Measurements from ENCODE around the gene PARP12. TPM values are rescaled to one million over a fixed set of nuclear protein-coding genes. Genes with fewer than 3 reads are reported as not detected.

PARP12 gene
- total RNA-seq, 4 donors from 2014 or later = 22.5 to 89.5 (median 50.7) TPM

- no peak overlapping the region for H3K27ac ChIP-seq
- DNase-seq = no peak
- no peaks in the 10 kb centered on the region for H3K36me3 ChIP-seq
- intact Hi-C loops (cut with DNase I; ENCODE audit: low total_unique reads) = no loop called here
- no peak overlapping the region for H3K4me3 ChIP-seq
- no peaks in the 10 kb centered on the region for H3K9me3 ChIP-seq
- no peak for TF ChIP-seq POLR2A (IDR thresholded peaks at IDR 0.05)
- no peaks in the 10 kb centered on the region for H3K4me1 ChIP-seq
- H3K27me3 ChIP-seq = no peaks in the 10 kb centered on the region
Measured at GRCh38 chr7:140044251-140044650, 18.5 kb downstream of the PARP12 start.

- Histone ChIP-seq H3K27ac (no peak overlapping the region), H3K36me3 (no peaks in the 10 kb centered on the region), H3K9me3 (no peaks in the 10 kb centered on the region), H3K27me3 (no peaks in the 10 kb centered on the region), H3K4me1 (no peaks in the 10 kb centered on the region), H3K4me3 (no peak overlapping the region)
- intact Hi-C loops (cut with DNase I; ENCODE audit: low total_unique reads) = no loop called here
- no peak for DNase-seq
- TF ChIP-seq POLR2A (IDR thresholded peaks at IDR 0.05) (no peak), CTCF (IDR thresholded peaks at IDR 0.05) (no peak)
Measured at GRCh38 chr7:140042386-140042670, 20.4 kb downstream of the PARP12 start.

- Histone ChIP-seq H3K36me3 (no peaks in the 10 kb centered on the region), H3K27me3 (no peaks in the 10 kb centered on the region), H3K27ac (no peak overlapping the region), H3K4me3 (no peak overlapping the region), H3K4me1 (no peaks in the 10 kb centered on the region), H3K9me3 (no peaks in the 10 kb centered on the region)
- intact Hi-C loops (cut with DNase I; ENCODE audit: low total_unique reads) = no loop called here
- no peak for DNase-seq
- TF ChIP-seq CTCF (IDR thresholded peaks at IDR 0.05) (no peak), POLR2A (IDR thresholded peaks at IDR 0.05) (no peak)
Measured at GRCh38 chr7:140041659-140042385, 20.9 kb downstream of the PARP12 start.

GRCh38 chr7:140039896-140040295 lies 22.9 kb downstream of the PARP12 start:
- TF ChIP-seq POLR2A (IDR thresholded peaks at IDR 0.05) (no peak), CTCF (IDR thresholded peaks at IDR 0.05) (no peak)
- H3K4me1 ChIP-seq = no peaks in the 10 kb centered on the region
- no peak overlapping the region for H3K4me3 ChIP-seq
- no peak for DNase-seq
- H3K27me3 ChIP-seq = no peaks in the 10 kb centered on the region
- H3K9me3 ChIP-seq = no peaks in the 10 kb centered on the region
- no peak overlapping the region for H3K27ac ChIP-seq
- intact Hi-C loops (cut with DNase I; ENCODE audit: low total_unique reads) = no loop called here
- H3K36me3 ChIP-seq = no peaks in the 10 kb centered on the region

GRCh38 chr7:140039066-140039465 lies 23.7 kb downstream of the PARP12 start:
- no peak for TF ChIP-seq CTCF (IDR thresholded peaks at IDR 0.05)
- TF ChIP-seq POLR2A (IDR thresholded peaks at IDR 0.05) = no peak
- Histone ChIP-seq H3K4me3 (no peak overlapping the region), H3K36me3 (no peaks in the 10 kb centered on the region), H3K27me3 (no peaks in the 10 kb centered on the region), H3K4me1 (no peaks in the 10 kb centered on the region), H3K27ac (no peak overlapping the region), H3K9me3 (no peaks in the 10 kb centered on the region)
- intact Hi-C loops (cut with DNase I; ENCODE audit: low total_unique reads) = no loop called here
- no peak for DNase-seq

All from uterus (tissue), 4 donors.